Thyroid gland (tissue), 4 donors: Measurements from ENCODE around the gene TMX4. TPM values are rescaled to one million over a fixed set of nuclear protein-coding genes. Genes with fewer than 3 reads are reported as not detected.

Experiments
- DNase-seq, 2 donors: peaks; one replicate each; pipeline ENCODE4 v3.0.0-alpha.2; 2019
- H3K27ac ChIP-seq, 3 donors: fragments of 200-600 bp; sonication (generic); 1 replicate in 2 of 3; 2 replicates in 1 of 3; pipeline ENCODE4 v1.5.1; 2016 to 2019; ENCODE audit warnings: mild to moderate bottlenecking in 1 of 3, moderate library complexity in 1 of 3
- H3K27me3 ChIP-seq: fragments of 200-600 bp; sonication (generic); one replicate; pipeline ENCODE4 v1.5.1; 2019
- H3K36me3 ChIP-seq, 2 donors: fragments of 200-600 bp; sonication (generic); one replicate each; pipeline ENCODE4 v1.5.1; 2016 to 2019
- H3K4me1 ChIP-seq, 2 donors: fragments of 200-600 bp; sonication (generic); one replicate each; pipeline ENCODE4 v1.5.1; 2017 to 2019
- H3K4me3 ChIP-seq, 3 donors: fragments of 200-600 bp; sonication (generic); replicated peaks in 1 of 3; 1 replicate in 2 of 3; 2 replicates in 1 of 3; pipeline ENCODE4 v1.5.1; 2016; ENCODE audit warnings: mild to moderate bottlenecking in 1 of 3
- H3K9me3 ChIP-seq: fragments of 200-600 bp; sonication (generic); one replicate; pipeline ENCODE4 v1.5.1; 2017
- POLR2A ChIP-seq, 2 donors: fragments of 450-650 bp; IDR thresholded peaks; one replicate each; pipeline ENCODE4 v1.6.1; 2017; ENCODE audit warnings: antibody characterized with exemption in 2 of 2, mild to moderate bottlenecking in 2 of 2, moderate library complexity in 1 of 2
- WGBS, 2 donors: methylation state at CpG; one replicate each; pipeline ENCODE4 v1.1.5; 2017; 5-methylcytosine and 5-hydroxymethylcytosine counted together
- intact Hi-C: fragments of 100-400 bp; cut with DNase I; formaldehyde crosslinking; loops from one replicate; pipeline ENCODE4 v1.15.1; 2023
- total RNA-seq, 4 donors: library from RNA; depleted of rRNA; stranded (reverse); fragments of >200 nt; gene quantifications; one replicate each; pipeline ENCODE4 v1.2.3, GENCODE V29; 2016
- TF ChIP-seq, protein P1 (sequence below), 6 experiments: fragments of 200-600 bp in 3 of 6; fragments of 450-650 bp in 3 of 6; sonication (generic) in 3 of 6; IDR thresholded peaks; one replicate each; pipeline ENCODE4 v1.5.1; 2016 to 2019; ENCODE audit warnings: antibody characterized with exemption in 6 of 6, mild to moderate bottlenecking in 2 of 6, inconsistent platforms in 1 of 6, moderate library complexity in 1 of 6

The TMX4 gene
- total RNA-seq, 4 donors from 2014 or later, result 49.0 to 63.8 (median 57.9) TPM

DNA sequence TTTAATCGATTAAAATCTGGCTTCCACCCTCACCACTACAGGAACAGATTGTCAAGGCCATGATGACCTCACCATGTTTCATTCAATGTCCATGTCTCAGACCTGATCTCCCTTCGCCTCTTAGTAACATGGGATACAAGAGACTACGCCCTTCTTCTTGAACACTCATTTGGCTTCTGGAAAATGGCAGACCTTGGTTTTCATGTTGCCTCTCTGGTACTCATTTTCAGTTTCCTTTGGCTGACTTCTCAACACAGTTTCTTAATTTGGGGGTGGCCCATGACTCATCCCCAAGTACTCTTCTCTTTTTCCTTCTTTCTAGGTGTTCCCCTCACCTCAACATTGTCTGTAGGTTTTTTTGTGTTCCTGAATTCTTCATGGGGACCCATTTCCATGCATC, 22.7 kb downstream of the TMX4 start:
- WGBS, 2 donors, result 98% methylated on average over 3 of the region's 3 CpGs
- no peak for TF ChIP-seq POLR2A (IDR thresholded peaks at IDR 0.05)
- TF ChIP-seq, protein P1, sequence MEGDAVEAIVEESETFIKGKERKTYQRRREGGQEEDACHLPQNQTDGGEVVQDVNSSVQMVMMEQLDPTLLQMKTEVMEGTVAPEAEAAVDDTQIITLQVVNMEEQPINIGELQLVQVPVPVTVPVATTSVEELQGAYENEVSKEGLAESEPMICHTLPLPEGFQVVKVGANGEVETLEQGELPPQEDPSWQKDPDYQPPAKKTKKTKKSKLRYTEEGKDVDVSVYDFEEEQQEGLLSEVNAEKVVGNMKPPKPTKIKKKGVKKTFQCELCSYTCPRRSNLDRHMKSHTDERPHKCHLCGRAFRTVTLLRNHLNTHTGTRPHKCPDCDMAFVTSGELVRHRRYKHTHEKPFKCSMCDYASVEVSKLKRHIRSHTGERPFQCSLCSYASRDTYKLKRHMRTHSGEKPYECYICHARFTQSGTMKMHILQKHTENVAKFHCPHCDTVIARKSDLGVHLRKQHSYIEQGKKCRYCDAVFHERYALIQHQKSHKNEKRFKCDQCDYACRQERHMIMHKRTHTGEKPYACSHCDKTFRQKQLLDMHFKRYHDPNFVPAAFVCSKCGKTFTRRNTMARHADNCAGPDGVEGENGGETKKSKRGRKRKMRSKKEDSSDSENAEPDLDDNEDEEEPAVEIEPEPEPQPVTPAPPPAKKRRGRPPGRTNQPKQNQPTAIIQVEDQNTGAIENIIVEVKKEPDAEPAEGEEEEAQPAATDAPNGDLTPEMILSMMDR (IDR thresholded peaks at IDR 0.05), result no peak
- no peaks in the 10 kb centered on the region for H3K4me1 ChIP-seq
- intact Hi-C loops, result no loop called here
- peaks cover 0 to 27% of the 10 kb centered on the region in 2 donors for H3K36me3 ChIP-seq
- H3K4me3 ChIP-seq, result no peak overlapping the region
- no peaks in the 10 kb centered on the region for H3K27me3 ChIP-seq
- no peaks in the 10 kb centered on the region for H3K9me3 ChIP-seq
- H3K27ac ChIP-seq, result no peak overlapping the region
- no peak for DNase-seq

DNA sequence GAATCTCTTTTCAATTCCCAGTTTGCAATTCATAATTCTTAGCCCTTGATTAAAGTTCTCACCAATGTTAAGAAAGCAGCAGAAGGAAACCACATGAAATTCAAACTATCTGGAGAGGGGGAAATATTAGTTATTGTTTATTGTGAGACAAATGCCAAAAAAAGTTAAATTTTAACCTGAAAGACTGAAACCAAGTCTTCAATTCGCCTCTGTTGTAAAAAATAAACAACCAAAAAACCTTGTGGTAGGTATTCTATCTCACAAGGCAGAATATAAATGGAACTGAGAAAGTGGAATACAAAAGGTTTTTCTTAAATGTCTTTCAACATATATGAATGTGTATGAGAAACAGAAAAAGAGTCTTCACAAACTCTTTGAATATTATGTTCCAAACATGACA, 24.8 kb downstream of the TMX4 start:
- Histone ChIP-seq H3K9me3 (no peaks in the 10 kb centered on the region), H3K27me3 (no peaks in the 10 kb centered on the region), H3K36me3 (peaks cover 4 to 22% of the 10 kb centered on the region in 2 donors), H3K4me3 (no peak overlapping the region), H3K4me1 (no peaks in the 10 kb centered on the region), H3K27ac (no peak overlapping the region)
- WGBS, 2 donors, result 98 to 99% methylated on average over 1 of the region's 1 CpG
- no peak for DNase-seq
- no peak for TF ChIP-seq POLR2A (IDR thresholded peaks at IDR 0.05)
- TF ChIP-seq, protein P1 (IDR thresholded peaks at IDR 0.05), result no peak
- intact Hi-C loops, result no loop called here

DNA sequence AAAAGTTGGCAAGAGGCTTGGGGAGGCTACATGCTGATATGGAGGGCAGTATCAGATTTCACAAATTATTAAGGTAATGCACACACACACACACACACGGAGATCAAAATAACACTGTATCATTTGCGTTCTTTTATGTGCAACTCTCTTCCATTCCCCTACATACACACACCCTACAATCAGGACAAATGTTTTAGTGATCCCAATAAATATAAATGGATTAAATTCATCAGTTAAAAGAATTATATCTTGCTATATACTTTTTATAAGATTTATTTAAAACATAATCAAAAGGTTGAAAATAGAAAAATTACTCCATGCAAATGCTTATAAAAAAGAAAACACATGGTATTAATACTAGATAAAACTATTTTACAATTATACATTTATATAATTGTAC, 25.9 kb downstream of the TMX4 start:
- no peaks in the 10 kb centered on the region for H3K4me1 ChIP-seq
- H3K27me3 ChIP-seq, result no peaks in the 10 kb centered on the region
- WGBS, 2 donors, result 97 to 99% methylated on average over 2 of the region's 2 CpGs
- intact Hi-C loops, result no loop called here
- no peak for DNase-seq
- peaks cover 4 to 21% of the 10 kb centered on the region in 2 donors for H3K36me3 ChIP-seq
- H3K4me3 ChIP-seq, result no peak overlapping the region
- H3K27ac ChIP-seq, result no peak overlapping the region
- H3K9me3 ChIP-seq, result no peaks in the 10 kb centered on the region
- TF ChIP-seq, protein P1 (IDR thresholded peaks at IDR 0.05), result no peak
- no peak for TF ChIP-seq POLR2A (IDR thresholded peaks at IDR 0.05)

DNA sequence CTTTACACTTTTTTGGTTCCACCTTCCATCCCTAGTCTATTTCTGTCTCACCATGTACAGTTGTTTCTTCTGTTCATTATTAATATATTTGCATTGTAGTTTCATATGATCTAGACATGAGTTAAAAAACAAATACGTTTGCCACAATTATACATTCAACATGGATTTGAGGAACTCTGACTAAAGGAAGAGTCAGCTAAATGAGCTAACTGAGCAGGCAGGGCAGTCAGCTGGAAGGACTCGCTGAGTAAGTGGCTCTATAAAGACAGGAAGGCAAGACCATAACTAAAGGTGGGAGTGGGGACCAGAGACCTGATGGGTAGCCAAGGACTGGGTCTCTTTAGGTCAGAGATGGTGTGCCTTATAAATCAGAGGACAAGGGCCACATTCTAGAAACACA, 26.3 kb downstream of the TMX4 start:
- Histone ChIP-seq H3K36me3 (peaks cover 4 to 16% of the 10 kb centered on the region in 2 donors), H3K4me3 (no peak overlapping the region), H3K27me3 (no peaks in the 10 kb centered on the region), H3K4me1 (no peaks in the 10 kb centered on the region), H3K27ac (no peak overlapping the region), H3K9me3 (no peaks in the 10 kb centered on the region)
- TF ChIP-seq, protein P1 (IDR thresholded peaks at IDR 0.05), result no peak
- TF ChIP-seq POLR2A (IDR thresholded peaks at IDR 0.05), result no peak
- no peak for DNase-seq
- 96 to 99% methylated on average over 2 of the region's 2 CpGs for WGBS, 2 donors
- intact Hi-C loops, result no loop called here

DNA sequence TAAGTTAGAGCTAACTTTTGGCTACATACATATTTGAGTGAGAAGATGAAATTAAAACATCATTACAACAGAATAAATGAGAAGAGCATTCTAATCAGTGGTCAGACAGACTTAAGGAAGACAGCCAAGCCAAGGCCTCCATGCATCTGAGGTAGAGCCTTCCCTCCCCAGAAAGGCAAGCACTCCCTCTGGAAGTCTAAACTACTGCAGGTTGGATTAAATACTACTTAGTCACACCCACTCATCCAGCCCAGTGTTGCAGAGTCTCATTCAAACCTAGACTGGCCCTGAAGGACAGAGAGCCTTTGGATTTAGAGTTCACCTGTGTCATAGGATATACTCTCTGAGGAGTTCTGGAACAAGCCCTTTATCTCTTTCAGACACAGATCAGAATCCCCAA, 29.2 kb downstream of the TMX4 start:
- DNase-seq, result no peak
- H3K36me3 ChIP-seq, result peaks cover 4% of the 10 kb centered on the region in 2 donors

More for the DNA sequence above, 29.2 kb downstream of the TMX4 start:
- Histone ChIP-seq H3K27ac (no peak overlapping the region), H3K4me3 (no peak overlapping the region), H3K9me3 (no peaks in the 10 kb centered on the region), H3K27me3 (no peaks in the 10 kb centered on the region), H3K4me1 (no peaks in the 10 kb centered on the region)
- intact Hi-C loops, result no loop called here
- no peak for TF ChIP-seq POLR2A (IDR thresholded peaks at IDR 0.05)
- TF ChIP-seq, protein P1 (IDR thresholded peaks at IDR 0.05), result no peak
